ENCODE results near the gene SMARCA1.

The SMARCA1 gene

GRCh38 chrX:129549124-129549523, 25.8 kb upstream of the SMARCA1 start:
- no peak for TF ChIP-seq POLR2A (IDR thresholded peaks at IDR 0.05; ENCODE audit: extremely low read depth, insufficient read length)
- TF ChIP-seq, protein P1, sequence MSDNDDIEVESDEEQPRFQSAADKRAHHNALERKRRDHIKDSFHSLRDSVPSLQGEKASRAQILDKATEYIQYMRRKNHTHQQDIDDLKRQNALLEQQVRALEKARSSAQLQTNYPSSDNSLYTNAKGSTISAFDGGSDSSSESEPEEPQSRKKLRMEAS (IDR thresholded peaks at IDR 0.05; ENCODE audit: low read depth, low read length) = no peak
- TF ChIP-seq MYC (IDR thresholded peaks at IDR 0.05; ENCODE audit: low read depth, low read length) = no peak
- TF ChIP-seq, protein P2, sequence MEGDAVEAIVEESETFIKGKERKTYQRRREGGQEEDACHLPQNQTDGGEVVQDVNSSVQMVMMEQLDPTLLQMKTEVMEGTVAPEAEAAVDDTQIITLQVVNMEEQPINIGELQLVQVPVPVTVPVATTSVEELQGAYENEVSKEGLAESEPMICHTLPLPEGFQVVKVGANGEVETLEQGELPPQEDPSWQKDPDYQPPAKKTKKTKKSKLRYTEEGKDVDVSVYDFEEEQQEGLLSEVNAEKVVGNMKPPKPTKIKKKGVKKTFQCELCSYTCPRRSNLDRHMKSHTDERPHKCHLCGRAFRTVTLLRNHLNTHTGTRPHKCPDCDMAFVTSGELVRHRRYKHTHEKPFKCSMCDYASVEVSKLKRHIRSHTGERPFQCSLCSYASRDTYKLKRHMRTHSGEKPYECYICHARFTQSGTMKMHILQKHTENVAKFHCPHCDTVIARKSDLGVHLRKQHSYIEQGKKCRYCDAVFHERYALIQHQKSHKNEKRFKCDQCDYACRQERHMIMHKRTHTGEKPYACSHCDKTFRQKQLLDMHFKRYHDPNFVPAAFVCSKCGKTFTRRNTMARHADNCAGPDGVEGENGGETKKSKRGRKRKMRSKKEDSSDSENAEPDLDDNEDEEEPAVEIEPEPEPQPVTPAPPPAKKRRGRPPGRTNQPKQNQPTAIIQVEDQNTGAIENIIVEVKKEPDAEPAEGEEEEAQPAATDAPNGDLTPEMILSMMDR (IDR thresholded peaks at IDR 0.05; ENCODE audit: low read depth, low read length) = no peak
- no peak overlapping the region for H3K4me3 ChIP-seq (ENCODE audit: low read depth, low read length)
- DNase-seq (ENCODE audit: low read depth) = no peak

DNA sequence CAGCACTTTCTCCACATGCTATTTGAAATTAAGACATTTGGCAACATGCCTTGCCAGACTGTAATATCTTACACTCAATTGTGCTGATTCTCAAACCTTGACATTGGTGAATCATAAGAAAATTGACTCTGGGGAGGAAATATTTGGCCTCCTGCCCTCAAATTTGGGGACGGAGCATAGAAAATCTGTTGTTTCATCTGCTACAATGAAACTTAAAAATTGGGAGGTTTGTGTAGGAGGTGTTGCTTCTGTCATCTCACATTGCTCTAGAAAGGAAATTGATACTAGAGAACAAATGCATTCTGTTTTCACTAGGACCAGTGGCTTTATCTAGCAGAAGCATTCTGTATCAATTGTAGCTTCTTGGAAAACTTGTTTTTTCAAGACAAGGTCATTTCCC, 22.1 kb upstream of the SMARCA1 start:
- no peak for DNase-seq (ENCODE audit: low read depth)
- TF ChIP-seq MYC (IDR thresholded peaks at IDR 0.05; ENCODE audit: low read depth, low read length) (no peak), POLR2A (IDR thresholded peaks at IDR 0.05; ENCODE audit: extremely low read depth, insufficient read length) (no peak)
- TF ChIP-seq, protein P1 (IDR thresholded peaks at IDR 0.05; ENCODE audit: low read depth, low read length) = no peak
- TF ChIP-seq, protein P2 (IDR thresholded peaks at IDR 0.05; ENCODE audit: low read depth, low read length) = no peak
- no peak overlapping the region for H3K4me3 ChIP-seq (ENCODE audit: low read depth, low read length)

- no peak overlapping the region for H3K4me3 ChIP-seq (ENCODE audit: low read depth, low read length)
- no peak for TF ChIP-seq MYC (IDR thresholded peaks at IDR 0.05; ENCODE audit: low read depth, low read length)
- TF ChIP-seq, protein P1 (IDR thresholded peaks at IDR 0.05; ENCODE audit: low read depth, low read length) = no peak
- no peak for TF ChIP-seq POLR2A (IDR thresholded peaks at IDR 0.05; ENCODE audit: extremely low read depth, insufficient read length)
- TF ChIP-seq, protein P2 (IDR thresholded peaks at IDR 0.05; ENCODE audit: low read depth, low read length) = no peak
- no peak for DNase-seq (ENCODE audit: low read depth)
Observed at GRCh38 chrX:129544780-129545179, 21.5 kb upstream of the SMARCA1 start.

DNA sequence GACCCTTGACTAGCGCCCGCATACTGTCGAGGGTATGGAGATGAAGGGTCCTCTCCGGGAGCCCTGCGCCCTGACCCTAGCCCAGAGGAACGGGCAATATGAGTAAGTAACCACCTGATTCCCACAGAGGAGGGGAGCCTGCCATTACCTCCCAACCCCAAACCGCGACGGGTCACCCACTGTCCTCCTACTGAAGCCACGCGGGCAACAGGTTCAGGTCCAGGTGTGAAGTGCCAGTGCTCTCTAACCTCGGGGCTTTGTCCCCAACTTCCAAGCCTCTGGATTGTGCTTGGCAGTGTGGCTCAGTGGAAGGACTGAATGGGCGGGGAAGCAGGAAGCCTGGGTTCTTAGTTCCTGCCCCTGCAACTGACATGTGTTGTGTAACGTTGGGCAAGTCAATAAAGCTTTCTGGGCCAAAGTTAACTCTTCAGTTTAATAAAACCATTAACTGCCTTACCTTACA, 17.5 kb upstream of the SMARCA1 start:
- peak overlapping the region; percentile 74 for H3K4me3 ChIP-seq (ENCODE audit: low read depth, low read length)
- peak; percentile 64 for DNase-seq (ENCODE audit: low read depth)
- TF ChIP-seq POLR2A (IDR thresholded peaks at IDR 0.05; ENCODE audit: extremely low read depth, insufficient read length) (no peak), MYC (IDR thresholded peaks at IDR 0.05; ENCODE audit: low read depth, low read length) (peak; percentile 35; the same call in 1 of the 2 replicates)
- TF ChIP-seq, protein P1 (IDR thresholded peaks at IDR 0.05; ENCODE audit: low read depth, low read length) = peak; percentile 57; the same call in 1 of the 2 replicates
- TF ChIP-seq, protein P2 (IDR thresholded peaks at IDR 0.05; ENCODE audit: low read depth, low read length) = no peak

DNA sequence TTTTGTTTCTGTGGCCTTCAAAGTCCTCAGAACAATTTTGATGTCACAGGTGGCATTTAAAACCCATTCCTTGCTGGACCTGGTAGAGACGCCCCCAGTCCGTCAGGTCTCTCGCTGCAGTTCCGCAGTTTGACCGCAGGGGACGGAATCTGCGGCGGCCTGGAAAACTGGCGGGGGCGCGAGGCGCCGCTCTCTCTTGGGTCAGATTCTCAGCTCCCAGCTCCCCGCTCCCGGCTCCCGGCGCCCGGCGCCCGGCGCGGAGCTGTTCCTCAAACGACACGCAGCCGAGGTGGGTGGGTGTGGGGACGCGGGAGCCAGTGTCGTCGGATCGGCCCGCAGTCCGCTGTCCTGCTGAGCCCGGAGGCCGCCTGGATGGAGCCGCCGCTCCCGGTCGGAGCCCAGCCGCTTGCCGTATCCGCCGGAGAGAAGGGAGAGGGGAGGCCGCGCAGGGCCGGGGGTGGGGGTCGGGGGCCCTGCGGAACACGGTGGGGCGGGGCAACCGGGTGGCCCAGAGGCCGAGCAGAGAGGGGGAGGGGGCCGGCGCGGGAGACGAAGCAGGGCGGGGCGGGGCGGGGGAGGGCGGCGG, 16.9 kb upstream of the SMARCA1 start, which contains the start of gene OCRL:
Gene OCRL, plus strand, starts transcription at position 192 of the 586 bp plus-strand sequence. Its CDS starts 181 bp downstream, at position 373.
- DNase-seq (ENCODE audit: low read depth) = peak; percentile 80
- peak within 1 kb of the TSS; percentile 74 for H3K4me3 ChIP-seq (ENCODE audit: low read depth, low read length)
- TF ChIP-seq, protein P1 (IDR thresholded peaks at IDR 0.05; ENCODE audit: low read depth, low read length) = no peak
- TF ChIP-seq, protein P2 (IDR thresholded peaks at IDR 0.05; ENCODE audit: low read depth, low read length) = peak; percentile 47
- TF ChIP-seq MYC (IDR thresholded peaks at IDR 0.05; ENCODE audit: low read depth, low read length) = no peak
- peak; percentile 24 for TF ChIP-seq POLR2A (IDR thresholded peaks at IDR 0.05; ENCODE audit: extremely low read depth, insufficient read length)

All from NB4 (cell line).